ENCODE results near the gene ROBO4.

ROBO4 gene

GRCh38 chr11:124865181-124865901 lies 32.3 kb downstream of the ROBO4 start, which contains the start of gene ROBO3:
ROBO3 (plus strand) TSS chr11:124865432; CDS start chr11:124865578, 146 bp downstream.
- Histone ChIP-seq H3K27me3 (ENCODE audit: control insufficient read depth, insufficient read depth, low read length) (peaks cover 95% of the 10 kb centered on the region), H3K9ac (ENCODE audit: low read length) (no peak within 1 kb of the TSS), H3K4me1 (ENCODE audit: control insufficient read depth, insufficient read depth, low read length) (peaks cover 35% of the 10 kb centered on the region), H3K9me3 (ENCODE audit: control insufficient read depth, low read length) (no peaks in the 10 kb centered on the region), H3K36me3 (ENCODE audit: control insufficient read depth, insufficient read depth, low read length) (no peaks in the 10 kb centered on the region), H3K4me3 (ENCODE audit: low read length) (no peak within 1 kb of the TSS)

GRCh38 chr11:124864892-124865180 lies 32.8 kb downstream of the ROBO4 start:
- no peaks in the 10 kb centered on the region for H3K9me3 ChIP-seq (ENCODE audit: control insufficient read depth, low read length)
- no peaks in the 10 kb centered on the region for H3K36me3 ChIP-seq (ENCODE audit: control insufficient read depth, insufficient read depth, low read length)
- peaks cover 92% of the 10 kb centered on the region for H3K27me3 ChIP-seq (ENCODE audit: control insufficient read depth, insufficient read depth, low read length)
- H3K4me1 ChIP-seq (ENCODE audit: control insufficient read depth, insufficient read depth, low read length): peaks cover 35% of the 10 kb centered on the region
- H3K9ac ChIP-seq (ENCODE audit: low read length): no peak overlapping the region
- no peak overlapping the region for H3K4me3 ChIP-seq (ENCODE audit: low read length)

GRCh38 chr11:124864176-124864891 lies 33.3 kb downstream of the ROBO4 start:
- Histone ChIP-seq H3K36me3 (ENCODE audit: control insufficient read depth, insufficient read depth, low read length) (no peaks in the 10 kb centered on the region), H3K4me3 (ENCODE audit: low read length) (no peak overlapping the region), H3K27me3 (ENCODE audit: control insufficient read depth, insufficient read depth, low read length) (peaks cover 87% of the 10 kb centered on the region), H3K9me3 (ENCODE audit: control insufficient read depth, low read length) (no peaks in the 10 kb centered on the region), H3K9ac (ENCODE audit: low read length) (no peak overlapping the region), H3K4me1 (ENCODE audit: control insufficient read depth, insufficient read depth, low read length) (peaks cover 35% of the 10 kb centered on the region)

GRCh38 chr11:124863826-124864165 lies 33.9 kb downstream of the ROBO4 start:
- no peaks in the 10 kb centered on the region for H3K9me3 ChIP-seq (ENCODE audit: control insufficient read depth, low read length)
- no peaks in the 10 kb centered on the region for H3K36me3 ChIP-seq (ENCODE audit: control insufficient read depth, insufficient read depth, low read length)
- H3K4me1 ChIP-seq (ENCODE audit: control insufficient read depth, insufficient read depth, low read length): peaks cover 32% of the 10 kb centered on the region
- no peak overlapping the region for H3K9ac ChIP-seq (ENCODE audit: low read length)
- H3K4me3 ChIP-seq (ENCODE audit: low read length): no peak overlapping the region
- peaks cover 81% of the 10 kb centered on the region for H3K27me3 ChIP-seq (ENCODE audit: control insufficient read depth, insufficient read depth, low read length)

- Histone ChIP-seq H3K27me3 (ENCODE audit: control insufficient read depth, insufficient read depth, low read length) (peaks cover 76% of the 10 kb centered on the region), H3K4me3 (ENCODE audit: low read length) (no peak overlapping the region), H3K36me3 (ENCODE audit: control insufficient read depth, insufficient read depth, low read length) (no peaks in the 10 kb centered on the region), H3K9me3 (ENCODE audit: control insufficient read depth, low read length) (no peaks in the 10 kb centered on the region), H3K9ac (ENCODE audit: low read length) (no peak overlapping the region), H3K4me1 (ENCODE audit: control insufficient read depth, insufficient read depth, low read length) (peaks cover 27% of the 10 kb centered on the region)
Measured at GRCh38 chr11:124863137-124863825, 34.4 kb downstream of the ROBO4 start.

- no peaks in the 10 kb centered on the region for H3K36me3 ChIP-seq (ENCODE audit: control insufficient read depth, insufficient read depth, low read length)
- H3K9me3 ChIP-seq (ENCODE audit: control insufficient read depth, low read length): no peaks in the 10 kb centered on the region
- H3K4me3 ChIP-seq (ENCODE audit: low read length): no peak overlapping the region
- H3K9ac ChIP-seq (ENCODE audit: low read length): no peak overlapping the region
- peaks cover 60% of the 10 kb centered on the region for H3K27me3 ChIP-seq (ENCODE audit: control insufficient read depth, insufficient read depth, low read length)
- H3K4me1 ChIP-seq (ENCODE audit: control insufficient read depth, insufficient read depth, low read length): peaks cover 22% of the 10 kb centered on the region
Measured at GRCh38 chr11:124861670-124862069, 36.0 kb downstream of the ROBO4 start.

GRCh38 chr11:124859171-124859570 lies 38.5 kb downstream of the ROBO4 start:
- Histone ChIP-seq H3K36me3 (ENCODE audit: control insufficient read depth, insufficient read depth, low read length) (no peaks in the 10 kb centered on the region), H3K4me1 (ENCODE audit: control insufficient read depth, insufficient read depth, low read length) (peaks cover 10% of the 10 kb centered on the region), H3K9me3 (ENCODE audit: control insufficient read depth, low read length) (no peaks in the 10 kb centered on the region), H3K4me3 (ENCODE audit: low read length) (no peak overlapping the region), H3K27me3 (ENCODE audit: control insufficient read depth, insufficient read depth, low read length) (peaks cover 38% of the 10 kb centered on the region), H3K9ac (ENCODE audit: low read length) (no peak overlapping the region)

- Histone ChIP-seq H3K9ac (ENCODE audit: low read length) (no peak overlapping the region), H3K4me1 (ENCODE audit: control insufficient read depth, insufficient read depth, low read length) (peaks cover 15% of the 10 kb centered on the region), H3K4me3 (ENCODE audit: low read length) (no peak overlapping the region), H3K27me3 (ENCODE audit: control insufficient read depth, insufficient read depth, low read length) (peaks cover 88% of the 10 kb centered on the region), H3K36me3 (ENCODE audit: control insufficient read depth, insufficient read depth, low read length) (no peaks in the 10 kb centered on the region), H3K9me3 (ENCODE audit: control insufficient read depth, low read length) (no peaks in the 10 kb centered on the region)
Measured at GRCh38 chr11:124846070-124846673, 51.5 kb downstream of the ROBO4 start.

- H3K4me3 ChIP-seq (ENCODE audit: low read length): no peak overlapping the region
- H3K36me3 ChIP-seq (ENCODE audit: control insufficient read depth, insufficient read depth, low read length): no peaks in the 10 kb centered on the region
- H3K9me3 ChIP-seq (ENCODE audit: control insufficient read depth, low read length): no peaks in the 10 kb centered on the region
- no peak overlapping the region for H3K9ac ChIP-seq (ENCODE audit: low read length)
- H3K27me3 ChIP-seq (ENCODE audit: control insufficient read depth, insufficient read depth, low read length): peaks cover 99% of the 10 kb centered on the region
- H3K4me1 ChIP-seq (ENCODE audit: control insufficient read depth, insufficient read depth, low read length): peaks cover 20% of the 10 kb centered on the region
Measured at GRCh38 chr11:124844664-124845079, 53.0 kb downstream of the ROBO4 start.

GRCh38 chr11:124843616-124843910 lies 54.1 kb downstream of the ROBO4 start:
- Histone ChIP-seq H3K4me3 (ENCODE audit: low read length) (no peak overlapping the region), H3K4me1 (ENCODE audit: control insufficient read depth, insufficient read depth, low read length) (peaks cover 28% of the 10 kb centered on the region), H3K9ac (ENCODE audit: low read length) (no peak overlapping the region), H3K36me3 (ENCODE audit: control insufficient read depth, insufficient read depth, low read length) (no peaks in the 10 kb centered on the region), H3K27me3 (ENCODE audit: control insufficient read depth, insufficient read depth, low read length) (peaks cover 100% of the 10 kb centered on the region), H3K9me3 (ENCODE audit: control insufficient read depth, low read length) (no peaks in the 10 kb centered on the region)

- peaks cover 28% of the 10 kb centered on the region for H3K4me1 ChIP-seq (ENCODE audit: control insufficient read depth, insufficient read depth, low read length)
- no peaks in the 10 kb centered on the region for H3K36me3 ChIP-seq (ENCODE audit: control insufficient read depth, insufficient read depth, low read length)
- peaks cover 100% of the 10 kb centered on the region for H3K27me3 ChIP-seq (ENCODE audit: control insufficient read depth, insufficient read depth, low read length)
- H3K4me3 ChIP-seq (ENCODE audit: low read length): no peak overlapping the region
- H3K9ac ChIP-seq (ENCODE audit: low read length): no peak overlapping the region
- no peaks in the 10 kb centered on the region for H3K9me3 ChIP-seq (ENCODE audit: control insufficient read depth, low read length)
Measured at GRCh38 chr11:124842305-124842704, 55.4 kb downstream of the ROBO4 start.

- peaks cover 28% of the 10 kb centered on the region for H3K4me1 ChIP-seq (ENCODE audit: control insufficient read depth, insufficient read depth, low read length)
- H3K27me3 ChIP-seq (ENCODE audit: control insufficient read depth, insufficient read depth, low read length): peaks cover 95% of the 10 kb centered on the region
- no peak overlapping the region for H3K4me3 ChIP-seq (ENCODE audit: low read length)
- no peak overlapping the region for H3K9ac ChIP-seq (ENCODE audit: low read length)
- H3K9me3 ChIP-seq (ENCODE audit: control insufficient read depth, low read length): no peaks in the 10 kb centered on the region
- H3K36me3 ChIP-seq (ENCODE audit: control insufficient read depth, insufficient read depth, low read length): no peaks in the 10 kb centered on the region
Measured at GRCh38 chr11:124841840-124842239, 55.8 kb downstream of the ROBO4 start.
